GM21526 (cell line): Measurements from ENCODE around the gene SH3TC2.

Experiments
- ATAC-seq: cut with Tn5 transposase; IDR thresholded peaks from one replicate; pipeline ENCODE4 v1.9.1; 2021; ENCODE audit warnings: moderate library complexity; ENCODE audit not compliant: unreplicated experiment, low FRiP score

SH3TC2 gene

DNA sequence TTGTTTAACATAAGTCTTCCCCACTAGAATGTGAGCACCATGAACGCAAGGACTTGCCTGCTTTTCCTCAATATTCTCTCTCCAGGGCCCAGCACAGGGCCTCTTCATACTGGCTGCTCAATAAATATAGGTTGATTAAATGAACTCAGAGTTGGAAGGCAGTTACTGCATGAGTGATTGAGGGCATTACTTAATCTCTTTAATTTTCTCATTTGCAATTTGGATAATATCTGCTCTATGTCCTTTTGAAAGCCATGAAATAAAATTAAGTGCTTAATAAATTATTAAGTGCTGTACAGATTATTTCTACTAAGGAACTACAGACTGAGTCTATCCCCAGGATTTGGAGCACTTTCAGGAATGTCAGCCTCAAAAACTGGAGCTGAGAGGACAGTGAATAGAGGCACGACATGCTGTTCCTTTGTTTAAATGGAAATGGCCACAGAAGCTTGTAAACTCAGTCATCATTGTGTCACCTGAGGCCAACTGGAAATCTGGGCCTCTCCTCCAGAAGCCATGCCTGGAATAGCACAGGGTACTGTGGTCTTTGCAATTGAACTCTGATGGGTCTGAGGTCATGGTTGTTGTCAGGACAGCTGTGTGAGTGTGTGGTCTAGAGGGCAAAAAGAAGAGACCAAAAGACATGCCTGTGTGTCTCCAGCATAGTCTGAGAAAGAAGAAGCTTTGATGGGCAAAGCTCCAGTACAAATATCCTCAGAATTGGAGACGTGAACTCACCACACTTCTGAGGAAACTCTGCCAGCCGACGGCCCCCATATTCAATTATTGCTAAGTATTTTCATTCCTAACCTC, 86.1 kb downstream of the SH3TC2 start:
- no peak for ATAC-seq

DNA sequence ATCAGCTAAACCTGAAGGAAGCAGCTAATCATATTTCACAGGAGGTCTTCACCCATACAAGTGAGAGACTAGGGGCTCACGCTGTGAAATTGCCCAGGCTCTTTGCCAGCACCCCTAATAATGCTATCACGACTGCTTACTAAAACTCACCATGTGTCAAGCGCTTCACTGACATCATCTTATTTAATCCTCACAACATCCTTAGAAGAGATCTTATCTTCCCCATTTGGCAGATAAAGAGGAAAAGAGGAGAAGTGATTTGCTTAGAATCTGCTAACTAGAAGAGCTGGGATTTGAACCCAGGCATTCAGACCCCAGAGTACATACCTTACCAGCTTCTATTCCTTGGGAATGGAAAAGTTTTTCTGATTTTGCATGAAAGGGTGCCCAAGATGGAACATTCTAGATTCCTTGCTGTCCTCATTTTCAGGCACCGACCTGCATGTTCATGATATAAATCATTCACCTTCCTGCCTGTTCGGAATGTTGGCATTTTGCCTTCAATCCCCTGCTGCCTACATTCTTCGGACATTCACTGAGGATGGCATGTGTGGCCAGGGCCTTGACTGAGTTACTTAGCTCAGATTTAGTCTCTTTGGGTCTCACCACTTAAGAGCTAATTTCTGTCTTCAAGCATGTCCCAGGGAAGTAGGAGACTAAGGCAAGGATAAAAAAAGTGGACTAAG, 88.1 kb downstream of the SH3TC2 start:
- no peak for ATAC-seq

DNA sequence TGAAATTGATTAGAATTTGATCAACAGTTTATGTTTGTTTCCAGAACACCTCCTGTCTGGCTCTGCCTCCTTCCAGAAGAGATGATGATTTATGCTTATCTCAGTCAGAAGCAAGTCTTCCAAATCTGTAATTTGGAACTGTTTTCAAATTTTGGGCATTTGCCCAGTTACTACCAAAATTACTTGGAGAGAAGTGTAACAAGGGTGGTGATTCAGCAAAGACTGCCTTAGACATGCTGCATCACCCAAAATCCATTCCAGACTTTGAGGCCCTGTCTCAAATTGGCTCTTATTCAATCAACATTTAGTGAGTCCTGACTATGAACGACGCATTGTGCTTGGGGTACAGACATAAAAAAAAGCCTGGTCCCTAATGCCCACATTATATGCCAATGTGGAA, 89.4 kb downstream of the SH3TC2 start:
- ATAC-seq: no peak

DNA sequence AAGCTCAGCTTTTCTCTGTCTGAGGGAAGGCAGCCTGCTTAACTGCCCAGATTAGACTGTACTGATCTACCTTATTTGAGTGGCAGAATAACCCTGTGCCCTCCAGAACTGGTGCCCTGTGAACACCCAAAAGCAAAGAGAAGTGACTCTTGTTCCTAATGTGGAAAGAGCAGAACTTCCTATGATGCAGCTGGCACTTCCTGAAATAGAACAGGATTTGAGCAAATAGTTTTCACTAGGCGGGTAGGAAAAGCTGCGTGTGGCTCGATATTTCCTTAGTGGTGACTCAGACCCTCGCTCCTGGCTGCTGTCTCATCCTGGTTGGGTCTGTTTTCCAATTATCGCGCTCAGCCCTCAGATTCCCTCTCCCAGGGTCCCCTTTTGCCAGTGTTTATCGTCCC, 89.9 kb downstream of the SH3TC2 start:
- no peak for ATAC-seq

DNA sequence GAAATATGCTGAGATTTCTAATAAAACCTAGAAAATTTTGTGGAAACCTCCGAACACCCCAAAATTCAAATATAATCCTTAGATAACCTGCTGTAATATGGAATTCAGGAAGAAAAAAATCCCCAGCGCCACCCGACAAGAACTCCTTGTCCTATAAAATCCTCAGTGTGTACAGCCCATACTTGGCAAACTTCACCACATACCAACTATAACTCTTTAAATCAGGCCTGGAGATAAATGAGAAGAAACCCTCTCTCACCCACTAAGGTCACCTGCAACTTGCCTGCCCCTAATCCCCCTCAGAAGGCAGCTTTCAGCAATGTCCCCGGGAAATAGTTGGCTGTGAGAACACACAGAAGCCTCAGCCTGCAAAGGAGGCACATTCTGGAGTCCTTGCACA, 90.5 kb downstream of the SH3TC2 start:
- ATAC-seq: no peak

DNA sequence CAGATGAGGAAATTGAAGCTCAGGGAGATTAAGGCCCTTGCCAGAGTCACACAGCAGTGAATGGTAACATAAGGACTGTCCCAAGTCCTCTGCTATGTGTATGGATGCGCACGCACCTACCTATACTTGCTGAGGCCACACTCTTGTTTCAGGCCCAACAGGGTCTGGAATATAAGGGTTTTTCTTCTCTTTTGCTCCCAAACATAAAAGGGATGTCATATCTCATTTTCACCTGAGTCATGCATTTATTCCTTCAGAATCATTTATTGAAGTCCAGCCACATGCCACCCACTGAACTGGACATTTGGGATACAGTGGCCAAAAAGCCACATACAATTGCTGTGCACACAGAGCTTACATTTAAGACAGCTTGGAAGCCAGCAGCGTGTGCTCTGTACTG, 92.0 kb downstream of the SH3TC2 start:
- no peak for ATAC-seq

DNA sequence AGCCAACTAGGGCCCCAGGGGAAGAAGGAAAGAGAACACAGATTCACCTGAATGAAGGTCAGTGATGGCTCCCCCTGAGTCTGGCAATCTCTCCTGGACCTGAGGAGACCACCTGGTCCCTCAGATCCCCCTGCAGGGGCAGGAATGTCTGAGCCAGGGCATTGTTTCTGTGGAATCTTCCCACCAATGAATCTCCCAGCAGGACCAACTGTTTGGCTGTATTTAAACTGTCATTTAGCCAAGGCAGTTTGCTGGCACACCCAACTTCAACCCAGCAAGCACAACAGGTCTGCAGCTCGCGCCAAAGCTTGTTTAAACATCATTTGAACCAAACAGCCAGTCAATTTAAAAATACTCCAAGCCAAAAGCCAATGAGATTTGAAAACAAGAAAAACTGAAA, 92.6 kb downstream of the SH3TC2 start:
- no peak for ATAC-seq

DNA sequence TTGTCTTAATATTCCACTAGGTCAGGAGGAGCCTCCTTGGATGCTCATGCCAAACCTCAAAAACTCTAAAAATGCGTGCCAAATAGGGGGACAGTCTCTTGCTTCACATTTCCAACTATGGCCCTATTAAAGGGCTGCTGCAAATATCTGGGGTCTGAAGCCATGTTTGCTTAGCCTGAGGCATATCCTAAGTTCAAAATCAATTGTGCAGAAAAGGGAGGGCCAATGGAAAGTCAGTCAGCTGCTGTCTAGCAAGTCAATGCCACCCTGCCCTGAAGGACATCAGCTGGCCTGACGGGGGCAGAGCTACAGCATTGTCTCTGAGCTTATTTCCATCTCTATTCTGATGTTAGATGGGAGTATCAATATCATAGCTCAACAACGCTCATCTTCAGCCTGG, 93.6 kb downstream of the SH3TC2 start:
- ATAC-seq: no peak

DNA sequence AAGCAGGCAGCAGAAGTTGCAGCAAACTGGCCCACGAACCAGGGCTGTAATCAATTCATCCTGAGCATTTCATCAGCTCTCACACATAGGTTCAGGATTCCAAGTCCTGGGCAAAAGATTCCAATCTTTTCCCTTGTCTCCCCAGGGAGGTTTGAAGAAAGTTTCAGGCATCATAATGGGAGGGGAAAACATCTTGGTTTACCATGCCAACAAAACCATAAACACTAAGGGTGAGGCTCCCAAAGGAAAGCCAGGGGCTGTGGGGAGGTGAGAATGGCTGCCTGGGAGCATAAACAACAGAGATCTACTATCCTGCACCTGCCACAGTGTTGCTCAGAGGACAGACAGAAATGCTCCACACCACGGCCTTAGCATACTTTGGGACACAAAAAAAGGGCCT, 94.6 kb downstream of the SH3TC2 start:
- ATAC-seq: no peak

DNA sequence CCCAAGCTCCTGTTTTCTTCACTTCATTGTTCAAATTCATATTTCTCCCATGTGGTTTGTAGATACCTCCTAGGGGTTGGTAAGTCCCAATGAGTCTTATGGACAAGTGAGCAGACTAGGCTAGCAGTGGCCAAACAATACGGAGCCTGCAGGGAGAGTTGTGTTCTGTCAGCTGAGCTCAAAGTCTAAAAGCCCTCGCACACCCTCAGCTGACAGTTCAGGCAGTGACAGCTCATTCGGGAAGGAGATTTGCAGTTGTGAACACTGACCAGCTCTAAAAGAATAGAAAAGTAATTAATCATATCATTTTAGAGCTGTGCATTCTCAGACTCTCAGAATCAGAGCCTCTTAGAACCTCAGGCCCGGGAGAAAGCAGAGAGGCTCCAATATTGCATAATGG, 95.1 kb downstream of the SH3TC2 start:
- no peak for ATAC-seq

DNA sequence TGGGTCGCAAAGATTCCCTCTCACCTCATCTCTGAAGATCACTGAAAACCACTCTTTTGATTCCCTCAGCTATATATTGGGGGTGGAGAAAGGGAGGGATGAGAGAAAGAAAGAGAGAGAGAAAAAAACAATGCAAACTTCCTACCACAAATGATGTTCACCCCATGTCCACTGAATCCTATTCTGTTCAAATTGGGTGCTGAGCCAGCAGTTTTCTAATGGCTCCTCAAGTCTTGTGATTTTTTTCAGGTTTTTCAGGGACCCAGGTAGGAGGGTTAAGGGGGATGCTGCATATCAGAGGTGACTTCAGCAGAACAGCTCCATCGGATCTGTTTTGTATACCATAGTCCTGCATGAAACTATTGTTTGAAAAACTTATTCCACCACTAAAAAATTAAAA, 95.9 kb downstream of the SH3TC2 start:
- ATAC-seq: no peak

DNA sequence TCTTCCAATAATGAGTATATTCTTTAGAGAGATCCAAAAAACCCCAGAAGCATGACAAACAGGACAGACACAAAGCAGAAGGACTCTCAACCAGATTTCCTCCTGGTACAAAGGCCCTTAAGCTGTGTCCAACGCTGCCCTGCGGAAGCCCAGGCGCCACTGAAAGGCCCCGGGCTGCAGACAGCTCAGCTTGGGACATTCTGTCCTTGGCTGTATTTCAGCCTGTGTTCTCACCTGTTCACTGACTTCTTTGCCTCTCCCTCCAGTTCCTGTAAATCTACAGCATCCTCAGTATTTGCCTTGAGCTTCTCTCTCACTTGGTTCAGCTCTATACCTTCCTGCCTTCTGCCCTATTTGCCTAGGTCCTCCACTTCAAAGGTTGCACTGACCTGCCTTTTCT, 96.5 kb downstream of the SH3TC2 start:
- ATAC-seq: no peak

DNA sequence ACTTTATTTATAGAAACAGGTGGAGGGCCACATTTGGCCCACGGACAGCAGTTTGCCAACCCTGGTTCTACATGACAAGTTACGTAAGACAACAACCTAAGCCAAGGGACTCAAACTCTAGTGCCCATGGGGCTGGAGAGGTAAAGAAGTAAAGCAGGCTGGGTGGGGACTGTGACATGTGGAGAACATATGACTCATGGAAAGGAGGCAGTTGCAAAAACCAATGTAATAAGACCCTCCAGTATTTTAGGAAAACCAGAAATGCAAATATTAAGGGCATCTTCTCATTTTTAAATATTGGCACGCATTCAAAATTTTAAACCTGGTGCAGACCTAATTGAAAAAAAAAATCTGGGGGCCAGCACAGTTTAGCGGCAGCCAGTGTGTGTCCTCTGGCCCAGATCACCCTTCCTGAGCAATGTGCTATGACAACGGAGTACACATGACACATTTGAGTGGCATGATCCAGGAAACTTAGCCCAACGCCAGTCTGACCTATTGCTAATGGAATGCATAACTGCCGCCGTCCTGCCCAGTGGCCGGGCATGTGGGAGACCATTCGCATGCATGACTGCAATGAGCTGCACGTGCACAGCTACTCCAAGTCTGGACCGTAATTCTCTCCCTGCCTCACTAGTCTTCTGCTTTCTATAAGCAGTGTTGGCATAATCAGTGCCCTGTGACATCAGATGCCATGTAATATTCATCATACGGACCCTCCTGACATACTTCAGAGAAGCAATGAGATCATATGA, 97.2 kb downstream of the SH3TC2 start:
- ATAC-seq: no peak

DNA sequence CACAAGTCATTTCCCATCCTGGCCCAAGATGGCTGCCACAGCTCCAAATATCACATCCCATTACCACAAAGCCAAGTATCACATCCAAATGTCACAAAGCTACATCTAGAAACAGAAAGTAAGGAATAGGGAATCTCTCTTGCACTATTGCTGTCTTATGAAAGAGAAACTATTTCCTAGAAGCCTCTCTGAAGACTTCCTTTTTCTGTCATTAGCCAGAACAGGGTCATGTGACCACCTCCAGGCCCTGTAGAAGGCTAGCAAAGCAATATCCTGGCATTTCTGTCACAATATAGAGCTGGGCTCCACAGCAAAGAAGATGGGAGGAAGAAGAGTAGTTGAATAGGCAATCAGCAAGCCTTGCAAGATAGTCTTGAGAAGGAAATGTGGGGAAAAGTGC, 99.2 kb downstream of the SH3TC2 start:
- no peak for ATAC-seq

DNA sequence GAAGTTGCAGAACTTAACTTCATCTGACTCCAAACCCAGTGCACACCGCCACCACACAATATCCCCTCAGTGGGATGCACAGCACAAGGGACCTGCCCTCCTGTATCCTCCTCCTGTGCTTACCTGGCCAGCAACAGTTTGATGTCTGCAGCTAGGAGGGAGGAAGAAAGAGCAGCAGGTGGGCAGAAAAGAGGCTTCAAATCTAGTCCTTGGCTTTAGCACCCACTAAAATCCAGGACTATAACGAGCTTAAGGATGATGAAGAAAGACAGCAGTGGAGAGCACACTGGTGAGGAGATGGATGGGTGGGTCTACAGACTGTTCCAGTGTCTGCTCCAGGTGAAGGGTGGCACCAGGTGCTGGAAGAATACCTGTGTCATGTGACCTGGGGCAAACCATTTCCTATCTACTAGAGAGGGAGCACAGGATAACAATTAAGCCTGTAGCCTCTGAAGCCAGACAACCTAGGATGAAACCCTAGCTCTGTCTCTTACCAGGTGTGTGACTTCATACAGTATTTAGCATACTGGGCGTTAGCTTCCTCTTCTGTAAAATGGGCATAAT, 100.0 kb downstream of the SH3TC2 start:
- ATAC-seq: no peak

DNA sequence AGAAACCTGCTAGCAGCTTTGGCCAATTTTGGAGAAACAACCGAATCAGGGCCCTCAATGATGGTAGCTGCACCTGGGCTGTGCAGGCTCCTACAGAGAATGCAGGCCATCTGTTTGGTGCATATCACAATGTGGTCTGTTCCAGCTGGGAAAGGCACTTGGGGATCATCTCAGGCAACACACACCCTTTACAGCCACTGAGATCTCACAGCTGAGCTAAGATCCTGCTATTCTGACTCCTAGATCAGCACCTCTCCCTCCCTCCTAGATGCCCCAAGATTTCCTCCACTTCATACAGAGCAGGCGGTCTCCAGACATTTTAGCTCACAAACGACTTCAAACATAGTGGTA, 100.7 kb downstream of the SH3TC2 start:
- no peak for ATAC-seq

DNA sequence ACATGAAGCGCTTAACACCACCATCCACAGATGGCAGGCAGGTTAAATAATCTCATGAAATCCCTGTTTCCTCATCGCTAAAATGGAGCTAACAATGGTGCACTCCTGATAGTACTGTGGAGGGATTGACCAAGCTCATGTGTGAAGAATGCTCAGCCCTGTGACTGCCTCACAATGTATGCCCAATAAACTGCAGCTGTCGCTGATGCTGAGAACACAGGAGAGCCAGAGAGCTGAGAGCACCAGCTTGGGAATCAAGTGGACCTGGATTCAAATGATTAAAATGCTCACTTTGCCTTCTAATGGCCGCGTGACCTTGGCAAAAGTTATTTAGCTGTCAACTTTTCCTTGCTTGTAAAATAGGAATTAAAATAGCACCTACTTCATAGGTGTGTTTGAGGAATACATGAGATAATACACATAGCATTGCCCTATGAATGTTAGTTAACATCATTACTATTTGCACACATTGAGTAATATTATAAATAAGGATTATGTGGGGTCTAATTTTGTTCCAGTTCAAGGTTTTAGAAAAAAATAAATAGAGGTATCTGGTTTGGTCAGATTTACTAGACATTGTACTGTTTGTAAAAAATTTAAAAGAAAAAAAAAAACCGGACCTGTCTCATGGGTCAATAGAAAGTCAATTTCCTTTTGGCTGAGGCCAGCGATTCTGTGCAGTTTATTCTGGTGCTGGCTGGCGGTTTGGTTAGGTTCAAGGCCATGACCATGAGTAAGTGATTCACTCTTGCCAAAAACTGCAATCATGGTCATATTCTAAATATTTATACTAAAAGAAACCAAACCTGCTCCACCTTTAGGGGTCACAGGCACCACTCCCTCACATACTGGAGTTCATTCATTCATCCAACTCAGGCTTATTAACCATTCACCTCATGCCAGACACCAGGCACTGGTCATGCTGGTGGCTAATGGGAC, 101.3 kb downstream of the SH3TC2 start:
- no peak for ATAC-seq

DNA sequence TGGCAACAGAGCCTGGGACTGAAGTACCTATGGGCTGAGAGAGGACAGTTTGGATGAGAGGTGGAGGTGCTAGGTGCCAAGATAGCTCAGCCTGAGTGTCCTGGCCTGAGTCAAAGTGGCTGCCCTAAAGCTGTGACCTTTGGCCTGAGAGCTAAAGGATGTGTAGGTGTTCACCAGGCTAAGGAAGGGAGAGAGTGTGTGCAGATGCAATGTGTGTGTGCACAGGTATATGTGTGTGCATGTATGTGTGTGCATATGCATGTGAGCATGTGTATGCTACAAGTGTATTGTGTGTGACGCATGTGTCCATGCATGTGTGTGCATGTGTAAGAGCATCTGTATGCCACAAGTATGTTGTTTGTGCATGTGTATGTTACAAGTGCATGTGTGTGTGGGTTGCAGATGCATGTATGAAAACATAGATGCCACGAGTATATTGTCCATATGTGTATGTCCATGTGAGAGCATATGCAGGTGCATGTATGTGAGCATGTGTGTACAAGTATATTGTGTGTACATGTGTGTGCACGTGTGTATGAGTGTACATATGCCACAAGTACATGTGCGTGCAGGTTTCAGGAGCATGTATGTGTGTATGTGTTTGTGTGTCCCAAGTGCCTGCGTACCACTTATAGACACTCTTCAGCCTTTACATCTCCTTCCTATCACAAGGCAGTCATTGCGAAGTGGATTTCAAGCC, 102.6 kb downstream of the SH3TC2 start:
- no peak for ATAC-seq

DNA sequence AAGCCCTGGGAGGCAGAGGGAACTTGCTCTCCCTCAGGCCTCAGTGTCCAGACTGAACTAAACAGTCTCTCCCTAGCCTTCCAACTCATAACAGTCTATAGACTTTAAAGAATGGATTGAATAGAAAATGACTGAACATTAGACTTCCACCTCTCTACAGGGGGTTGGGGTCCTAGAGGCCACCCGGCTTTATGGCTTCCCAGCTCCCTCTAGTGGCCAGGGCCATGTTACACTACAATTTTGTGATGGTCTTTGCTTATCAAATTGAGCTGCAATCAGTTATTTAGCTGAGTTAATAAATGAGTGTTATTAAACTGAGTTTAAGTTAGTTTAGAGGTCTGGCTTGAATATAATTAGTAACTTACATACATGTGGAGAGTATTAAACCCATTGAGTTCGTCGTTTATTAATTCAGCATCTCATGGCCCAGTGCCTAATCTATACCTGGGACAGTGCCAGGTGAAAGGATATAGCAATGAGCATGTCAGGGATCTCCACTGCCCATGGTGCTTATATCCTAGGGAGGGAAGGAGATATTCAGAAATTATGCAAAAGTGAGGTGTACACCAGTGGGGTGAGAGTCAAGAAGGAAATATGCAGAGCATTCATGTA, 105.2 kb downstream of the SH3TC2 start:
- no peak for ATAC-seq
